ENCODE measurements around the gene MYADM. TPM values are rescaled to one million over a fixed set of nuclear protein-coding genes. Genes with fewer than 3 reads are reported as not detected.

Gene MYADM
- total RNA-seq, 2 donors from 2014 or later = 112 to 157 TPM

- Histone ChIP-seq H3K36me3 (ENCODE audit: control insufficient read depth, insufficient read depth, low read length) (peaks cover 33% of the 10 kb centered on the region), H3K27ac (ENCODE audit: low read depth, low read length) (no peak overlapping the region), H3K4me3 (ENCODE audit: low read length) (no peak overlapping the region), H3K9ac (ENCODE audit: extremely low read depth, low read length, poor library complexity, severe bottlenecking) (no peak overlapping the region), H3K27me3 (ENCODE audit: control insufficient read depth, insufficient read depth, low read length, poor library complexity, severe bottlenecking) (peaks cover 27% of the 10 kb centered on the region), H3K9me3 (ENCODE audit: control insufficient read depth, low read length) (no peaks in the 10 kb centered on the region), H3K4me1 (ENCODE audit: control insufficient read depth, insufficient read depth, low read length) (no peaks in the 10 kb centered on the region)
- peaks cover 9% of the 10 kb centered on the region for H3K4me1 Mint-ChIP-seq
- DNase-seq = no peak
- H3K9me3 Mint-ChIP-seq = no peaks in the 10 kb centered on the region
- H3K4me3 Mint-ChIP-seq = no peak overlapping the region
- H3K27ac Mint-ChIP-seq = no peak overlapping the region
- peaks cover 4% of the 10 kb centered on the region for H3K27me3 Mint-ChIP-seq (ENCODE audit: insufficient read depth)
- 81% methylated on average over 8 to 9 of the region's 10 CpGs for WGBS, 2 experiments (ENCODE audit: insufficient coverage in 1 of 2, insufficient read length in 1 of 2)
- peaks cover 22% of the 10 kb centered on the region for H3K36me3 Mint-ChIP-seq (ENCODE audit: low read depth)
- TF ChIP-seq CTCF (conservative IDR thresholded peaks at IDR 0.05) = no peak
Measured at GRCh38 chr19:53877361-53877766, 9.7 kb downstream of the MYADM start.

- no peaks in the 10 kb centered on the region for H3K9me3 Mint-ChIP-seq
- H3K4me3 Mint-ChIP-seq = no peak overlapping the region
- peak overlapping the region; percentile 80 for H3K4me3 ChIP-seq (ENCODE audit: low read length)
- no peak overlapping the region for H3K27ac ChIP-seq (ENCODE audit: low read depth, low read length)
- H3K27ac Mint-ChIP-seq = peak overlapping the region; percentile 84
- no peak for DNase-seq
- H3K9me3 ChIP-seq (ENCODE audit: control insufficient read depth, low read length) = no peaks in the 10 kb centered on the region
- H3K4me1 ChIP-seq (ENCODE audit: control insufficient read depth, insufficient read depth, low read length) = no peaks in the 10 kb centered on the region
- H3K4me1 Mint-ChIP-seq = peaks cover 10% of the 10 kb centered on the region
- H3K36me3 Mint-ChIP-seq (ENCODE audit: low read depth) = peaks cover 12% of the 10 kb centered on the region
- H3K27me3 Mint-ChIP-seq (ENCODE audit: insufficient read depth) = peaks cover 17% of the 10 kb centered on the region
- H3K36me3 ChIP-seq (ENCODE audit: control insufficient read depth, insufficient read depth, low read length) = peaks cover 20% of the 10 kb centered on the region
- 74 to 87% methylated on average over 10 to 12 of the region's 12 CpGs for WGBS, 2 experiments (ENCODE audit: insufficient coverage in 1 of 2, insufficient read length in 1 of 2)
- peak overlapping the region; percentile 46 for H3K9ac ChIP-seq (ENCODE audit: extremely low read depth, low read length, poor library complexity, severe bottlenecking)
- no peak for TF ChIP-seq CTCF (conservative IDR thresholded peaks at IDR 0.05)
- H3K27me3 ChIP-seq (ENCODE audit: control insufficient read depth, insufficient read depth, low read length, poor library complexity, severe bottlenecking) = peaks cover 40% of the 10 kb centered on the region
Measured at GRCh38 chr19:53878776-53879139, 11.1 kb downstream of the MYADM start.

GRCh38 chr19:53879140-53880081 is 11.7 kb downstream of the MYADM start:
- H3K36me3 ChIP-seq (ENCODE audit: control insufficient read depth, insufficient read depth, low read length) = peaks cover 14% of the 10 kb centered on the region
- H3K4me1 ChIP-seq (ENCODE audit: control insufficient read depth, insufficient read depth, low read length) = no peaks in the 10 kb centered on the region
- Mint-ChIP-seq H3K27ac (peak overlapping the region; percentile 84), H3K27me3 (ENCODE audit: insufficient read depth) (peaks cover 24% of the 10 kb centered on the region), H3K4me1 (peaks cover 8% of the 10 kb centered on the region), H3K36me3 (ENCODE audit: low read depth) (peaks cover 6% of the 10 kb centered on the region), H3K4me3 (no peak overlapping the region), H3K9me3 (no peaks in the 10 kb centered on the region)
- H3K9ac ChIP-seq (ENCODE audit: extremely low read depth, low read length, poor library complexity, severe bottlenecking) = peak overlapping the region; percentile 46
- no peak overlapping the region for H3K27ac ChIP-seq (ENCODE audit: low read depth, low read length)
- peak; percentile 100 for DNase-seq
- H3K9me3 ChIP-seq (ENCODE audit: control insufficient read depth, low read length) = no peaks in the 10 kb centered on the region
- peaks cover 47% of the 10 kb centered on the region for H3K27me3 ChIP-seq (ENCODE audit: control insufficient read depth, insufficient read depth, low read length, poor library complexity, severe bottlenecking)
- peak overlapping the region; percentile 80 for H3K4me3 ChIP-seq (ENCODE audit: low read length)
- no peak for TF ChIP-seq CTCF (conservative IDR thresholded peaks at IDR 0.05)
- WGBS, 2 experiments (ENCODE audit: insufficient coverage in 1 of 2, insufficient read length in 1 of 2) = 1 to 3% methylated on average over 20 to 51 of the region's 51 CpGs

All from endodermal cell (in vitro differentiated cells).